ENCODE measurements around the gene TTLL11.

- TF ChIP-seq, protein P1, sequence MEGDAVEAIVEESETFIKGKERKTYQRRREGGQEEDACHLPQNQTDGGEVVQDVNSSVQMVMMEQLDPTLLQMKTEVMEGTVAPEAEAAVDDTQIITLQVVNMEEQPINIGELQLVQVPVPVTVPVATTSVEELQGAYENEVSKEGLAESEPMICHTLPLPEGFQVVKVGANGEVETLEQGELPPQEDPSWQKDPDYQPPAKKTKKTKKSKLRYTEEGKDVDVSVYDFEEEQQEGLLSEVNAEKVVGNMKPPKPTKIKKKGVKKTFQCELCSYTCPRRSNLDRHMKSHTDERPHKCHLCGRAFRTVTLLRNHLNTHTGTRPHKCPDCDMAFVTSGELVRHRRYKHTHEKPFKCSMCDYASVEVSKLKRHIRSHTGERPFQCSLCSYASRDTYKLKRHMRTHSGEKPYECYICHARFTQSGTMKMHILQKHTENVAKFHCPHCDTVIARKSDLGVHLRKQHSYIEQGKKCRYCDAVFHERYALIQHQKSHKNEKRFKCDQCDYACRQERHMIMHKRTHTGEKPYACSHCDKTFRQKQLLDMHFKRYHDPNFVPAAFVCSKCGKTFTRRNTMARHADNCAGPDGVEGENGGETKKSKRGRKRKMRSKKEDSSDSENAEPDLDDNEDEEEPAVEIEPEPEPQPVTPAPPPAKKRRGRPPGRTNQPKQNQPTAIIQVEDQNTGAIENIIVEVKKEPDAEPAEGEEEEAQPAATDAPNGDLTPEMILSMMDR (IDR thresholded peaks at IDR 0.05): peak; percentile 39 to 62 (median 52)
- no peak for TF ChIP-seq POLR2A (IDR thresholded peaks at IDR 0.05)
Observed at GRCh38 chr9:121861501-121862180, 231.5 kb downstream of the TTLL11 start.

Data from right lobe of liver (tissue), 4 donors.